ENCODE results near the gene BAIAP2. TPM values are rescaled to one million over a fixed set of nuclear protein-coding genes. Genes with fewer than 3 reads are reported as not detected.

The BAIAP2 gene
- total and polyA plus RNA-seq, 10 donors = 2.8 to 33.2 (median 17.8) TPM

DNA sequence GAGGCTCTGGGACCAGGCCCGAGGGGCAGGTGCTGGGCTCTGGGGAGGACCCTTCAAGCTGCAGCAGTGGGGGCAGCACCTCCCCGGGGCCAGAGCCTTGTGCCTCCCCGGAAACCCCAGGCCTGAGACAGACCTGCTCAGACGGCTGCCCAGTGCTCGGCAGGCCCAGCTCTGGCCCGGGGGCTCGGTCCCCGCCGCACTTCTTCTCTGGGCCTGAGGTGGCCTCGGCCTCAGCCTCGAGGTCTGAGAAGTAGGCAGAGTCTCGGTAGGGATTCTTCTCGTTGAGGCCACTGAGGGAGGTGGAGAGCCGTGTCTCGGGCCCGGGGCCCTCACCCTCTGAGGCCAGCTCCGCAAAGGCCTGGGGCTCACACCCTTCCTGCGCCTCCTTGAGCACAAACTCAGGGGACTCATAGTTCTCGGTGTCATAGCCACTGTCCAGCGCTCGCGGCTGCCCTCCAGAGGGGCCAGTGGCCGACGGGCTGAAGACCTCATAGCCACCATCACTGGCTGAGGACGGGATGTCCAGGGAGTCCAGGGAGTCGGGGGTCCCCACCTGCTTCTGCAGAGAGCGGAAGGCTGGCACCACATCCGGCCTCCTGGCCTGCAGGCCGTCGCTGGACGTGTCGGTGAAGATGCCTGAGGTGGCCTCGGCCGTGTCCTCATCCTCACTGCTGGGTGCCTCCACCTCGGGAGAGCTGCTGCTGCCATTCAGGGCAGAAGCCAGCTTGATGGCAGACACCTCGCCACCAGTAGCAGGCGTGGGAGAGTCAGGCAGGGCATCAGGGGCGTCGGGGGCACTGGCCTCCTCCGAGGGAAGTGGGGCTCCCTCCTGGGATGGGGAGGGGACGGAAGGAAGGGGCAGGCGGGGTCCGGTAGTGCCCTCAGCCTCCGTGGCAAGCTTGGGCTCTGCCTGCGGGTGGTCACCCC, 86.0 kb downstream of the BAIAP2 start:
- WGBS, 5 donors = 75 to 90% (median 87%) methylated on average over 22 to 45 of the region's 45 CpGs
- peak in 1 of 3 donors; percentile 4 for TF ChIP-seq POLR2AphosphoS5 (IDR thresholded peaks at IDR 0.05)
- TF ChIP-seq POLR2A (IDR thresholded peaks at IDR 0.05) = no peak
- TF ChIP-seq, protein P1, sequence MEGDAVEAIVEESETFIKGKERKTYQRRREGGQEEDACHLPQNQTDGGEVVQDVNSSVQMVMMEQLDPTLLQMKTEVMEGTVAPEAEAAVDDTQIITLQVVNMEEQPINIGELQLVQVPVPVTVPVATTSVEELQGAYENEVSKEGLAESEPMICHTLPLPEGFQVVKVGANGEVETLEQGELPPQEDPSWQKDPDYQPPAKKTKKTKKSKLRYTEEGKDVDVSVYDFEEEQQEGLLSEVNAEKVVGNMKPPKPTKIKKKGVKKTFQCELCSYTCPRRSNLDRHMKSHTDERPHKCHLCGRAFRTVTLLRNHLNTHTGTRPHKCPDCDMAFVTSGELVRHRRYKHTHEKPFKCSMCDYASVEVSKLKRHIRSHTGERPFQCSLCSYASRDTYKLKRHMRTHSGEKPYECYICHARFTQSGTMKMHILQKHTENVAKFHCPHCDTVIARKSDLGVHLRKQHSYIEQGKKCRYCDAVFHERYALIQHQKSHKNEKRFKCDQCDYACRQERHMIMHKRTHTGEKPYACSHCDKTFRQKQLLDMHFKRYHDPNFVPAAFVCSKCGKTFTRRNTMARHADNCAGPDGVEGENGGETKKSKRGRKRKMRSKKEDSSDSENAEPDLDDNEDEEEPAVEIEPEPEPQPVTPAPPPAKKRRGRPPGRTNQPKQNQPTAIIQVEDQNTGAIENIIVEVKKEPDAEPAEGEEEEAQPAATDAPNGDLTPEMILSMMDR (IDR thresholded peaks at IDR 0.05 in 8 of 11, conservative IDR thresholded peaks at IDR 0.05 in 3 of 11) = no peak

DNA sequence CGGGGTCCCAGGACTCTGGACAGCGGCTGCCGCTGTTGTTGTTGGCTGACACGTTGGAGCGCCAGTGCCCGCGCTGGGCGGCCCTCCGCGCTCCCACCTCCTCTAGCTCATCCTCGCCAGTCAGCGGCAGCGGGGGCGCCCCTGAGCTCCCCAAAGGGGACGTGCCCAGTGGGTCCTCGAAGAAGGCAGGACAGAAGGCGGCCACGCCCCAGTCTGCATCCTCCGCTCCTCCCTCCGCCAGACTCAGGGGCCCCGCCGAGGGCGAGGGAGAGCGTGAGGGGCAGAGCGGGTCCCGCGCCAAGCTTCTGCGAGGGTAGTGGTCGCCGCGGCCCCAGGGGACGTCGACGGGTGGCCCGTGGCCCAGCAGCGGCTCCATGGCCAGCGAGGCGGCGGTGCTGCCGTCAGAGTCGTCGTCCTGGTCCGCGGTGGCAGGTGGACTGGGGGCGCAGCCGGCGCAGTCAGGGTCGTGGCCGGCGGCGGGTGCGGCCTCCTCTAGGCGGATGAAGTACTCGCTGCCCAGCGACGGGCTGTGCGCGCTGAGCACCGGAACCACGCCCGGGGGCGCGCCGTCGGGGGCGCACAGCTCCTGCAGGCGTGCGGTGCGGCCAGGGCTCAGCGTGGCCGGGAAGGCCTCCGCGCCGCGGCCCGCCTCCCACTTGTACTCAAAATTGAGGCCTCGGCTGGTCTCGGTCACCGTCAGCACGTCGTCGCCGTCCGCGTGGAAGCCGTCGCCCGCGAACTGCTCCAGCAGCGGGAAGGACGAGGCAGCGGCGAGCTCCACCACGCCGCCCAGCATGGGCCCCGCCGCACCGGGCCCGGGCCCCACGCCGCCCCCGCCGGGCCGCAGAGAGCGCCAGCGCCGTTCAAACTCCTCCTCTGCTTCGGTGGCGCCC, 87.1 kb downstream of the BAIAP2 start:
- Histone ChIP-seq H3K4me1 (peaks cover 0 to 30% (median 22%) of the 10 kb centered on the region in 6 donors), H3K4me3 (no peak overlapping the region), H3K9me3 (no peaks in the 10 kb centered on the region), H3K27ac (no peak overlapping the region), H3K27me3 (replicated peaks in 1 of 7) (peaks cover 0 to 4% (median 0%) of the 10 kb centered on the region in 7 donors), H3K36me3 (peaks cover 0 to 92% (median 8%) of the 10 kb centered on the region in 6 donors)
- TF ChIP-seq, protein P1 (IDR thresholded peaks at IDR 0.05 in 8 of 11, conservative IDR thresholded peaks at IDR 0.05 in 3 of 11) = no peak
- no peak for TF ChIP-seq POLR2AphosphoS5 (IDR thresholded peaks at IDR 0.05)
- TF ChIP-seq POLR2A (IDR thresholded peaks at IDR 0.05) = no peak
- WGBS, 5 donors = 83 to 92% (median 85%) methylated on average over 2 to 109 of the region's 109 CpGs
- intact Hi-C loops (cut with DNase I; ENCODE audit: low total_unique reads) = no loop called here
- DNase-seq = no peak

More for the DNA sequence above, 86.0 kb downstream of the BAIAP2 start:
- intact Hi-C loops (cut with DNase I; ENCODE audit: low total_unique reads) = no loop called here
- peak overlapping the region in 1 of 8 donors; percentile 74 for H3K27ac ChIP-seq
- no peak overlapping the region for H3K4me3 ChIP-seq
- peaks cover 0 to 92% (median 8%) of the 10 kb centered on the region in 6 donors for H3K36me3 ChIP-seq
- DNase-seq = no peak
- H3K9me3 ChIP-seq = no peaks in the 10 kb centered on the region
- H3K4me1 ChIP-seq = peaks cover 0 to 36% (median 25%) of the 10 kb centered on the region in 6 donors
- peaks cover 0 to 4% (median 0%) of the 10 kb centered on the region in 7 donors for H3K27me3 ChIP-seq (replicated peaks in 1 of 7)

DNA sequence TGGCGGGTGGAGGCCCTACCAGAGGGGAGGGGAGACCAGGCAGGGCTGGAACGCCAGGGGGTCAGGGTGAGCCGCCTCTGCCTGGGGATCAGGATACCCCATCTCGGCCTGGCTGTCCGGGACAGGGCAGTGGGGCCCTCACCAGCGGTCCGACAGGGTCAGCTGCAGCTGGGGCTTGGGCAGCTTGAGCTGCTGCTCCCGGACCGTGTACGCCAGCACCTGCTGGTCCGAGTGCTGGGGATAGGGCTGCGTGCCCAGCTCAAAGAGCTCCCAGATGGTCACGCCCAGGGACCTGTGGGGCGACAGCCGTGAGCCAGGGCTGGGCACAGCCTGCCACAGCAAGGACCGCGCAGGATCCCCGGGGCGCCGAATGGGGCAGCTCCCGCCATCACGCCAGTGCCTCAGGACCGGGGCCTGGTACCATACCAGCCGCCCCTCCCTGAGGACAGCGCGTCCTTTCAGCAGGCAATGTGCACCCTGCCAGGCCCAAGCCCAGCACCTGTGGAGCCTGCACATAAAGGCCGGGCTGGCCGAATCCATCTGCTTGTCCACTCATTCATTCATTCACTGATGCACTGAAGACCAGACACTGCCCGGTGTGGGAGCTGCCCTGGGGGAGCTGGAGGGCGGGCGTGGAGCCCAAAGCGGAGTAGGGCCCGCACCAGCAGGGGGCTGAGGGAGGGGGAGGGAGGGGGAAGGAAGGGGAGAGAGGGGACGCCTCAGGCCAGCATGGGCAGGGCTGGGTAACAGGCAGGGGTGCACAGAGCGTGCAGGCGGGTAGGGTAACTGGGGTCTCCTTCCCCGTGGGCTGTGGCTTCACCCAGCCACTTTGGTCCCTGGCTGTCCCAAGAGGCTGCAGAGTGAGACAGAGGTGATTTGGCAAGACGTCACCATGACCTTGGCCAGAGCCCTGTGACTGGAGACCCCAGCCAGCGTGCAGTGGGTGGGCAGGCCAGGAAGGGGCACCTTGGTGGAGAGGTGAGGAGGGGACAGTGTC, 88.4 kb downstream of the BAIAP2 start:
- Histone ChIP-seq H3K27me3 (replicated peaks in 1 of 7) (peaks cover 0 to 4% (median 0%) of the 10 kb centered on the region in 7 donors), H3K27ac (no peak overlapping the region), H3K4me1 (peaks cover 0 to 17% (median 11%) of the 10 kb centered on the region in 6 donors), H3K36me3 (peaks cover 0 to 90% (median 8%) of the 10 kb centered on the region in 6 donors), H3K9me3 (no peaks in the 10 kb centered on the region), H3K4me3 (no peak overlapping the region)
- intact Hi-C loops (cut with DNase I; ENCODE audit: low total_unique reads) = no loop called here
- DNase-seq = no peak
- no peak for TF ChIP-seq POLR2AphosphoS5 (IDR thresholded peaks at IDR 0.05)
- TF ChIP-seq, protein P1 (IDR thresholded peaks at IDR 0.05 in 8 of 11, conservative IDR thresholded peaks at IDR 0.05 in 3 of 11) = no peak
- no peak for TF ChIP-seq POLR2A (IDR thresholded peaks at IDR 0.05)
- 88 to 93% (median 91%) methylated on average over 23 to 39 of the region's 39 CpGs for WGBS, 5 donors
